Upper lobe of left lung (tissue), 4 donors: ENCODE measurements around the gene C12orf57.

Experiments used
- CTCF ChIP-seq, 6 experiments: fragments of 450-650 bp in 4 of 6; fragments of 200-600 bp in 2 of 6; sonication (generic) in 2 of 6; IDR thresholded peaks; one replicate each; pipeline ENCODE4 v1.5.1; 2016 to 2019; ENCODE audit warnings: antibody characterized with exemption in 6 of 6
- POLR2A ChIP-seq, 4 donors: fragments of 450-650 bp; IDR thresholded peaks; one replicate each; pipeline ENCODE4 v1.5.1; 2016 to 2017; ENCODE audit warnings: antibody characterized with exemption in 4 of 4, mild to moderate bottlenecking in 2 of 4
- POLR2AphosphoS5 ChIP-seq, 2 donors: sonication (generic); formaldehyde crosslinking; IDR thresholded peaks; one replicate each; pipeline ENCODE4 v1.5.1; 2017; ENCODE audit warnings: antibody characterized with exemption in 2 of 2

- TF ChIP-seq POLR2A (IDR thresholded peaks at IDR 0.05) (no peak), CTCF (IDR thresholded peaks at IDR 0.05) (no peak), POLR2AphosphoS5 (IDR thresholded peaks at IDR 0.05) (no peak)
These were observed 14.2 kb downstream of the C12orf57 start for GRCh38 chr12:6957741-6958608.
